HG03095 (cell line): ENCODE measurements around the gene KIF13A.
"Not testable (repeated sequence)": the region's sequence is repeated elsewhere in the genome, so short reads cannot be mapped to it uniquely, and the experiment has no call there.

Experiments
- ATAC-seq: cut with Tn5 transposase; IDR thresholded peaks from one replicate; pipeline ENCODE4 v1.9.1; 2021; ENCODE audit warnings: moderate library complexity; ENCODE audit not compliant: unreplicated experiment

KIF13A gene

GRCh38 chr6:17905611-17906592 is 81.5 kb downstream of the KIF13A start:
- ATAC-seq = no peak

GRCh38 chr6:17904491-17905120 is 82.8 kb downstream of the KIF13A start:
- no peak for ATAC-seq

GRCh38 chr6:17902974-17903373 is 84.5 kb downstream of the KIF13A start:
- no peak for ATAC-seq

GRCh38 chr6:17901493-17901892 is 85.9 kb downstream of the KIF13A start:
- ATAC-seq = no peak

GRCh38 chr6:17900011-17900410 is 87.4 kb downstream of the KIF13A start:
- no peak for ATAC-seq

GRCh38 chr6:17899491-17899890 is 87.9 kb downstream of the KIF13A start:
- ATAC-seq = no peak

GRCh38 chr6:17897681-17898080 is 89.8 kb downstream of the KIF13A start:
- ATAC-seq = no peak

- ATAC-seq = no peak
These were observed 92.5 kb downstream of the KIF13A start for GRCh38 chr6:17894905-17895304.

- ATAC-seq = no peak
These were observed 93.2 kb downstream of the KIF13A start for GRCh38 chr6:17894191-17894590.

- ATAC-seq = no peak
These were observed 95.2 kb downstream of the KIF13A start for GRCh38 chr6:17892097-17892686.

GRCh38 chr6:17890309-17890708 is 97.1 kb downstream of the KIF13A start:
- ATAC-seq = no peak

- ATAC-seq = not testable (repeated sequence)
These were observed 97.7 kb downstream of the KIF13A start for GRCh38 chr6:17889777-17890176.

- ATAC-seq = no peak
These were observed 100.5 kb downstream of the KIF13A start for GRCh38 chr6:17886891-17887290.

GRCh38 chr6:17885889-17886576 is 101.4 kb downstream of the KIF13A start:
- ATAC-seq = no peak

- ATAC-seq = peak; percentile 87
These were observed 102.6 kb downstream of the KIF13A start for GRCh38 chr6:17884498-17885478.

- no peak for ATAC-seq
These were observed 103.6 kb downstream of the KIF13A start for GRCh38 chr6:17883665-17884497.

GRCh38 chr6:17881085-17881858 is 106.2 kb downstream of the KIF13A start:
- ATAC-seq = no peak

- no peak for ATAC-seq
These were observed 108.3 kb downstream of the KIF13A start for GRCh38 chr6:17879184-17879583.
